Measurements from ENCODE around the gene SRSF10. TPM values are rescaled to one million over a fixed set of nuclear protein-coding genes. Genes with fewer than 3 reads are reported as not detected.
"Not testable (repeated sequence)": the region's sequence is repeated elsewhere in the genome, so short reads cannot be mapped to it uniquely, and the experiment has no call there.

The SRSF10 gene
- total and polyA plus RNA-seq, 4 donors, result 99.0 to 124 (median 115) TPM

GRCh38 chr1:24002695-24003094 lies 22.6 kb upstream of the SRSF10 start:
- Histone ChIP-seq H3K4me1 (ENCODE audit: control insufficient read depth, insufficient read depth, low read length) (no peaks in the 10 kb centered on the region), H3K4me3 (ENCODE audit: low read depth, low read length) (no peak overlapping the region), H3K36me3 (ENCODE audit: control insufficient read depth, insufficient read depth, low read length) (no peaks in the 10 kb centered on the region), H3K27me3 (ENCODE audit: control insufficient read depth, insufficient read depth, low read length) (no peaks in the 10 kb centered on the region), H3K9me3 (ENCODE audit: control insufficient read depth, insufficient read depth, low read length) (no peaks in the 10 kb centered on the region), H3K27ac (ENCODE audit: low read depth, low read length) (no peak overlapping the region)
- no CpG with 5 or more reads among the region's 2 CpGs for WGBS (ENCODE audit: insufficient coverage)
- no peak for DNase-seq (ENCODE audit: low read depth in 4 of 6, low spot score in 6 of 6)

- Histone ChIP-seq H3K4me3 (ENCODE audit: low read depth, low read length) (no peak overlapping the region), H3K4me1 (ENCODE audit: control insufficient read depth, insufficient read depth, low read length) (no peaks in the 10 kb centered on the region), H3K27me3 (ENCODE audit: control insufficient read depth, insufficient read depth, low read length) (no peaks in the 10 kb centered on the region), H3K36me3 (ENCODE audit: control insufficient read depth, insufficient read depth, low read length) (no peaks in the 10 kb centered on the region), H3K9me3 (ENCODE audit: control insufficient read depth, insufficient read depth, low read length) (no peaks in the 10 kb centered on the region), H3K27ac (ENCODE audit: low read depth, low read length) (no peak overlapping the region)
- no peak for DNase-seq (ENCODE audit: low read depth in 4 of 6, low spot score in 6 of 6)
- no CpG with 5 or more reads among the region's 3 CpGs for WGBS (ENCODE audit: insufficient coverage)
Observed at GRCh38 chr1:23999156-23999671, 19.1 kb upstream of the SRSF10 start.

GRCh38 chr1:23997812-23998211 lies 17.7 kb upstream of the SRSF10 start:
- no peak for DNase-seq (ENCODE audit: low read depth in 4 of 6, low spot score in 6 of 6)
- Histone ChIP-seq H3K4me1 (ENCODE audit: control insufficient read depth, insufficient read depth, low read length) (no peaks in the 10 kb centered on the region), H3K9me3 (ENCODE audit: control insufficient read depth, insufficient read depth, low read length) (no peaks in the 10 kb centered on the region), H3K4me3 (ENCODE audit: low read depth, low read length) (no peak overlapping the region), H3K36me3 (ENCODE audit: control insufficient read depth, insufficient read depth, low read length) (no peaks in the 10 kb centered on the region), H3K27me3 (ENCODE audit: control insufficient read depth, insufficient read depth, low read length) (no peaks in the 10 kb centered on the region), H3K27ac (ENCODE audit: low read depth, low read length) (no peak overlapping the region)
- no CpG with 5 or more reads among the region's 1 CpG for WGBS (ENCODE audit: insufficient coverage)

- H3K36me3 ChIP-seq (ENCODE audit: control insufficient read depth, insufficient read depth, low read length), result no peaks in the 10 kb centered on the region
- no peaks in the 10 kb centered on the region for H3K9me3 ChIP-seq (ENCODE audit: control insufficient read depth, insufficient read depth, low read length)
- no peak overlapping the region for H3K27ac ChIP-seq (ENCODE audit: low read depth, low read length)
- WGBS (ENCODE audit: insufficient coverage), result 82% methylated on average over 3 of the region's 10 CpGs
- H3K4me1 ChIP-seq (ENCODE audit: control insufficient read depth, insufficient read depth, low read length), result no peaks in the 10 kb centered on the region
- H3K27me3 ChIP-seq (ENCODE audit: control insufficient read depth, insufficient read depth, low read length), result no peaks in the 10 kb centered on the region
- DNase-seq (ENCODE audit: low read depth in 4 of 6, low spot score in 6 of 6), result no peak
- H3K4me3 ChIP-seq (ENCODE audit: low read depth, low read length), result no peak overlapping the region
Observed at GRCh38 chr1:23996700-23997229, 16.6 kb upstream of the SRSF10 start.

- Histone ChIP-seq H3K9me3 (ENCODE audit: control insufficient read depth, insufficient read depth, low read length) (no peaks in the 10 kb centered on the region), H3K4me1 (ENCODE audit: control insufficient read depth, insufficient read depth, low read length) (no peaks in the 10 kb centered on the region), H3K4me3 (ENCODE audit: low read depth, low read length) (no peak overlapping the region), H3K27me3 (ENCODE audit: control insufficient read depth, insufficient read depth, low read length) (no peaks in the 10 kb centered on the region), H3K36me3 (ENCODE audit: control insufficient read depth, insufficient read depth, low read length) (no peaks in the 10 kb centered on the region), H3K27ac (ENCODE audit: low read depth, low read length) (no peak overlapping the region)
- no peak for DNase-seq (ENCODE audit: low read depth in 4 of 6, low spot score in 6 of 6)
- 77% methylated on average over 3 of the region's 13 CpGs for WGBS (ENCODE audit: insufficient coverage)
Observed at GRCh38 chr1:23995431-23995837, 15.3 kb upstream of the SRSF10 start.

GRCh38 chr1:23992011-23992410 lies 11.9 kb upstream of the SRSF10 start:
- not testable (repeated sequence) for DNase-seq (ENCODE audit: low read depth in 4 of 6, low spot score in 6 of 6); H3K9me3 ChIP-seq (ENCODE audit: control insufficient read depth, insufficient read depth, low read length); H3K36me3 ChIP-seq (ENCODE audit: control insufficient read depth, insufficient read depth, low read length); H3K27ac ChIP-seq (ENCODE audit: low read depth, low read length); H3K27me3 ChIP-seq (ENCODE audit: control insufficient read depth, insufficient read depth, low read length); H3K4me3 ChIP-seq (ENCODE audit: low read depth, low read length); H3K4me1 ChIP-seq (ENCODE audit: control insufficient read depth, insufficient read depth, low read length)
- no CpG with 5 or more reads among the region's 13 CpGs for WGBS (ENCODE audit: insufficient coverage)

- no peak overlapping the region for H3K27ac ChIP-seq (ENCODE audit: low read depth, low read length)
- no peak for DNase-seq (ENCODE audit: low read depth in 4 of 6, low spot score in 6 of 6)
- WGBS (ENCODE audit: insufficient coverage), result 100% methylated on average over 1 of the region's 3 CpGs
- H3K4me3 ChIP-seq (ENCODE audit: low read depth, low read length), result no peak overlapping the region
- H3K27me3 ChIP-seq (ENCODE audit: control insufficient read depth, insufficient read depth, low read length), result no peaks in the 10 kb centered on the region
- no peaks in the 10 kb centered on the region for H3K9me3 ChIP-seq (ENCODE audit: control insufficient read depth, insufficient read depth, low read length)
- H3K4me1 ChIP-seq (ENCODE audit: control insufficient read depth, insufficient read depth, low read length), result no peaks in the 10 kb centered on the region
- no peaks in the 10 kb centered on the region for H3K36me3 ChIP-seq (ENCODE audit: control insufficient read depth, insufficient read depth, low read length)
Observed at GRCh38 chr1:23989263-23989662, 9.1 kb upstream of the SRSF10 start.

GRCh38 chr1:23987038-23987437 lies 6.9 kb upstream of the SRSF10 start:
- not testable (repeated sequence) for DNase-seq (ENCODE audit: low read depth in 4 of 6, low spot score in 6 of 6); H3K4me3 ChIP-seq (ENCODE audit: low read depth, low read length); H3K27ac ChIP-seq (ENCODE audit: low read depth, low read length); H3K9me3 ChIP-seq (ENCODE audit: control insufficient read depth, insufficient read depth, low read length); H3K27me3 ChIP-seq (ENCODE audit: control insufficient read depth, insufficient read depth, low read length); H3K36me3 ChIP-seq (ENCODE audit: control insufficient read depth, insufficient read depth, low read length); H3K4me1 ChIP-seq (ENCODE audit: control insufficient read depth, insufficient read depth, low read length)
- WGBS (ENCODE audit: insufficient coverage), result 100% methylated on average over 1 of the region's 23 CpGs

GRCh38 chr1:23984417-23985186 lies 4.5 kb upstream of the SRSF10 start:
- no peaks in the 10 kb centered on the region for H3K27me3 ChIP-seq (ENCODE audit: control insufficient read depth, insufficient read depth, low read length)
- H3K36me3 ChIP-seq (ENCODE audit: control insufficient read depth, insufficient read depth, low read length), result no peaks in the 10 kb centered on the region
- no peaks in the 10 kb centered on the region for H3K9me3 ChIP-seq (ENCODE audit: control insufficient read depth, insufficient read depth, low read length)
- H3K4me1 ChIP-seq (ENCODE audit: control insufficient read depth, insufficient read depth, low read length), result peaks cover 4% of the 10 kb centered on the region
- no peak overlapping the region for H3K4me3 ChIP-seq (ENCODE audit: low read depth, low read length)
- 100% methylated on average over 1 of the region's 5 CpGs for WGBS (ENCODE audit: insufficient coverage)
- H3K27ac ChIP-seq (ENCODE audit: low read depth, low read length), result no peak overlapping the region
- peak in 2 of 6 donors; percentile 32 to 43 for DNase-seq (ENCODE audit: low read depth in 4 of 6, low spot score in 6 of 6)

GRCh38 chr1:23980728-23981070 lies 572 bp upstream of the SRSF10 start:
- DNase-seq (ENCODE audit: low read depth in 4 of 6, low spot score in 6 of 6), result no peak

More at GRCh38 chr1:23980728-23981070, 572 bp upstream of the SRSF10 start:
- H3K36me3 ChIP-seq (ENCODE audit: control insufficient read depth, insufficient read depth, low read length), result no peaks in the 10 kb centered on the region
- H3K4me1 ChIP-seq (ENCODE audit: control insufficient read depth, insufficient read depth, low read length), result peaks cover 9% of the 10 kb centered on the region
- H3K4me3 ChIP-seq (ENCODE audit: low read depth, low read length), result peak overlapping the region; percentile 94
- H3K27me3 ChIP-seq (ENCODE audit: control insufficient read depth, insufficient read depth, low read length), result no peaks in the 10 kb centered on the region
- H3K27ac ChIP-seq (ENCODE audit: low read depth, low read length), result peak overlapping the region; percentile 98
- 55% methylated on average over 2 of the region's 6 CpGs for WGBS (ENCODE audit: insufficient coverage)
- H3K9me3 ChIP-seq (ENCODE audit: control insufficient read depth, insufficient read depth, low read length), result no peaks in the 10 kb centered on the region
